Karpas-422 (cell line): ENCODE results near the gene BNIP2. TPM values are rescaled to one million over a fixed set of nuclear protein-coding genes. Genes with fewer than 3 reads are reported as not detected.
A peak's percentile ranks its signal among the peaks of the same experiment; 100 is the strongest.

Experiments
- DNase-seq: peaks from one replicate; pipeline ENCODE4 v3.0.0-alpha.2; 2015
- H2AFZ ChIP-seq: fragments of 200-600 bp; sonication (generic); 2 replicates; pipeline ENCODE4 v1.6.1; 2014; ENCODE audit warnings: antibody characterized with exemption, low read length, mixed read lengths
- H3K27ac ChIP-seq: fragments of 200-600 bp; sonication (generic); 2 replicates; pipeline ENCODE4 v1.5.1; 2014; ENCODE audit warnings: mild to moderate bottlenecking, low read length, moderate library complexity
- H3K27me3 ChIP-seq: fragments of 200-600 bp; sonication (generic); 2 replicates; pipeline ENCODE4 v1.6.1; 2014; ENCODE audit warnings: low read length, mixed read lengths
- H3K36me3 ChIP-seq: fragments of 200-600 bp; sonication (generic); 2 replicates; pipeline ENCODE4 v1.6.1; 2014; ENCODE audit warnings: low read length, mixed read lengths; ENCODE audit not compliant: insufficient read depth
- H3K4me1 ChIP-seq: fragments of 200-600 bp; sonication (generic); 2 replicates; pipeline ENCODE4 v1.6.1; 2014; ENCODE audit warnings: mild to moderate bottlenecking, low read length, mixed read lengths
- H3K4me2 ChIP-seq: fragments of 200-600 bp; sonication (generic); 2 replicates; pipeline ENCODE4 v1.6.1; 2014; ENCODE audit warnings: low read length, low read depth, mild to moderate bottlenecking; ENCODE audit not compliant: poor library complexity, severe bottlenecking
- H3K4me3 ChIP-seq: fragments of 200-600 bp; sonication (generic); 2 replicates; pipeline ENCODE4 v1.5.1; 2014; ENCODE audit warnings: mild to moderate bottlenecking, antibody characterized with exemption, low read length, mixed read lengths
- H3K79me2 ChIP-seq: fragments of 200-600 bp; sonication (generic); 2 replicates; pipeline ENCODE4 v1.6.1; 2014; ENCODE audit warnings: mild to moderate bottlenecking, low read length, mixed read lengths
- H3K9ac ChIP-seq: fragments of 200-600 bp; sonication (generic); 2 replicates; pipeline ENCODE4 v1.6.0; 2014; ENCODE audit warnings: low read length
- H3K9me2 ChIP-seq: fragments of 200-600 bp; sonication (generic), shearing (Covaris generic); replicated peaks from 2 replicates; pipeline ENCODE4 v1.6.0; 2014; ENCODE audit warnings: mild to moderate bottlenecking, low read length, moderate library complexity; ENCODE audit not compliant: insufficient read depth
- H3K9me3 ChIP-seq: fragments of 300-700, 200-600 bp; sonication (generic); 2 replicates; pipeline ENCODE4 v1.6.1; 2014; ENCODE audit warnings: low read length, mixed read lengths
- H4K20me1 ChIP-seq: fragments of 200-600 bp; sonication (generic); 2 replicates; pipeline ENCODE4 v1.6.1; 2014; ENCODE audit warnings: mild to moderate bottlenecking, antibody characterized with exemption, low read length, low read depth; ENCODE audit not compliant: insufficient read depth
- total RNA-seq: library from RNA; depleted of rRNA; stranded (reverse); fragments of >200 nt; shearing (Covaris generic); gene quantifications from 2 replicates; pipeline ENCODE4 v1.2.3, GENCODE V29; 2014; ENCODE audit warnings: low replicate concordance; rRNA removed

The BNIP2 gene, protein sequence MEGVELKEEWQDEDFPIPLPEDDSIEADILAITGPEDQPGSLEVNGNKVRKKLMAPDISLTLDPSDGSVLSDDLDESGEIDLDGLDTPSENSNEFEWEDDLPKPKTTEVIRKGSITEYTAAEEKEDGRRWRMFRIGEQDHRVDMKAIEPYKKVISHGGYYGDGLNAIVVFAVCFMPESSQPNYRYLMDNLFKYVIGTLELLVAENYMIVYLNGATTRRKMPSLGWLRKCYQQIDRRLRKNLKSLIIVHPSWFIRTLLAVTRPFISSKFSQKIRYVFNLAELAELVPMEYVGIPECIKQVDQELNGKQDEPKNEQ
- 83.0 and 93.4 TPM in 2 replicates for total RNA-seq

DNA sequence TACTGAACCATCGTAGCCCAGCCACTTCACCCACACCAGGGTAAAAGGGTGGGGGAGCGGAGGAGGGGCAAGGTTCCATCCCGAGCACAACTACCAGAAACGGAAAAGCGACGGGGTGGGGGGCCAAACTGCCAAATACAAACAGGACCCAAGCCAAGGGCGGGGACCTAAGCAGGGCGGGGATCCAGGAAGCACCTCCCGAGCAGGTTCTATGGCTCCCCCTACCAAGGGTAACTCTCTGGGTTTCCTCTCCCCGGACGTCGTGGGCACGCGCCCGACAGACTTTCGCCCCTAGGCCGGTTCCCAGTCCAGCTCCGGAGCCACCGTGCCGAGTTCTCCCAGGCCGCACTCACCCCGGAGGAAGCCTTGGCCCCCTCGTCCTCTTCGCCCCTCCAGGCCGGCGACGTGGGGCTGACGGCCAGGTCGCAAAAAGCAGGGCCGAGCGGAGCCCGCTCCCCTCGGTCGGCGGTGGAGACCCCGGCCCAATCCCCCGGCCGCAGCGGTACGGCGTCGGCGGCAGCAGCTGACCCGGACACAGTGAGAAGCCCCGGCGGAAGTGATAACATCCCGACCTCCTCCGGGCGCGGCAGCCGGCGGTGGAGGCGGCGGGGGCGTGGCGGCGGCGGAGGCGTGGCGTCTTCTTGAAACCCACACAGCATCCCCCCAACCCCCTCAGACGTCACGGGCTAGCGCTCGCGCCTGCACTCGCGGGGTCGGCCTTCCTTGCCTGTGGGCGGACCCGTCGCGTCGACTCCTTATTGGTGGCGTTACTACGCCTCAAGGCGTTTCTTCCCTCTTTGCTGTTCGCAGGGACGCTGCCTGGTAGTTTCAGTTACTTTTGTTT, at the start of gene BNIP2:
TSS of gene BNIP2 (minus strand) at position 539 of the 844 bp plus-strand sequence. CDS start 6,863 bp downstream, outside the sequence.
- Histone ChIP-seq H3K4me3 (peak within 1 kb of the TSS; percentile 82), H3K27me3 (no peaks in the 10 kb centered on the region), H3K36me3 (peaks cover 14% of the 10 kb centered on the region; the same call in 1 of the 2 replicates), H3K27ac (peak within 1 kb of the TSS; percentile 74), H3K4me2 (peak within 1 kb of the TSS; percentile 82), H4K20me1 (peaks cover 30% of the 10 kb centered on the region), H2AFZ (peak within 1 kb of the TSS; percentile 97), H3K9me2 (no peaks in the 10 kb centered on the region), H3K9ac (peak within 1 kb of the TSS; percentile 98), H3K4me1 (peaks cover 34% of the 10 kb centered on the region), H3K9me3 (no peaks in the 10 kb centered on the region), H3K79me2 (peaks cover 51% of the 10 kb centered on the region)
- peak; percentile 99 for DNase-seq

DNA sequence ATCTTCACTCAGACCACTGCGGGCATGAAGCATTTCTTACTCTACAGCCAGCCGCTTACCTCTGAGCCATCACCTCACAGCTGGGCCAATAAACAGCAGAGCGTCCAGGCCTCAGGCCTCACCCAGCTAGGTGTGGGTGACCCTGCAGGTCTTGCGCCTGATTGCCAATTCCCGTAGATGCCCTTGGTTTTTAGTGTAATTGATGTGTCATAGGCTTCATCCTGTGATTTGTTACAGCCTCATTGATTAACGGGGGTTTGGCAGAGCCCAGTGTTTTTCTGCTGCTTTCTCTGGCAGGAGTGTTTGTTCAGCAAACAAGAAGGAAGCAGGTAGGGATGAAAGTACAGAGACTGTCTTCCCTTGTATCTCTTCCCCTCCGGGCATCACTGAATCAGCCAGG, 49.6 kb upstream of the BNIP2 start:
- no peaks in the 10 kb centered on the region for H3K27me3 ChIP-seq
- no peak overlapping the region for H3K4me3 ChIP-seq
- H3K9ac ChIP-seq: no peak overlapping the region
- no peaks in the 10 kb centered on the region for H3K79me2 ChIP-seq
- no peaks in the 10 kb centered on the region for H3K9me2 ChIP-seq
- no peak overlapping the region for H3K27ac ChIP-seq
- no peak overlapping the region for H2AFZ ChIP-seq
- H3K9me3 ChIP-seq: peaks cover 3% of the 10 kb centered on the region; the same call in 1 of the 2 replicates
- H3K36me3 ChIP-seq: no peaks in the 10 kb centered on the region
- H3K4me1 ChIP-seq: no peaks in the 10 kb centered on the region
- H4K20me1 ChIP-seq: no peaks in the 10 kb centered on the region
- DNase-seq: no peak
- H3K4me2 ChIP-seq: no peak overlapping the region

DNA sequence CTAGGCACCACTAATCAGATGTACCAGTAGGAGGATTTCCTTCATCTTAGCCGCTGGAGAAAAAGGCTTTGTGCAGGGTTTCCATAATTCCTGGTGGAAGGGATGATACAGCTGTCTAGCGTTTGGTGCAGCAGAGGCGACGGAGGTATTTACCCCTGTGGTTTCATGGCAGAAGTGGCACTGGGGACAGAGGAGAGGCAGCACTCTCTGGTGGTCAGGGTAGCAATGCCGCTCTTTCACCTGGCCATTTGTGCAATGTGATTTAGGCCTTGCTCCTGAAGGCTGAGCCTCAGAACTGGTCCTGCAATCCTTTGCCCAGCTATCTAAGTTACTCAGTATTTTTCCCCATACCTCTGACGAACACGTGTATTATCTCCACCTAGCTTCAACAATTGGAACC, 47.1 kb upstream of the BNIP2 start:
- H3K9me3 ChIP-seq: no peaks in the 10 kb centered on the region

DNA sequence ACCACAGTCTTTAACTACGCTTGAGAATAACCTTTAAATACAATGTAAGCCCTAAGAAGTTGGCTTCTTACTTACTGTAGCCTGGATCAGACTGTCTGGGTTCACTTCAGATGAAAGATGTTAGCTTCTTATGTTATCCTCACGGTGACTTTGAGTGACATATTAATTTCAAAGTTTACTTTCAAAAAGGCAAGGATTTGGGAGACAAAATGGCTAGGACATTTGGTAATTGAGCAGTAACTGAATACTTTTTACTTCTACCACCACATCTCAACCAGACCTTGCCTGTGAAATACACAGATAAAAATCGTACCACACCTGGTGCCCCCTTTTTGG, 36.0 kb upstream of the BNIP2 start:
- Histone ChIP-seq H3K27me3 (no peaks in the 10 kb centered on the region), H3K9me3 (no peaks in the 10 kb centered on the region), H3K4me1 (no peaks in the 10 kb centered on the region), H3K36me3 (no peaks in the 10 kb centered on the region), H3K27ac (no peak overlapping the region), H3K9ac (no peak overlapping the region), H3K9me2 (no peaks in the 10 kb centered on the region), H3K4me3 (no peak overlapping the region), H3K79me2 (no peaks in the 10 kb centered on the region), H2AFZ (no peak overlapping the region), H4K20me1 (no peaks in the 10 kb centered on the region), H3K4me2 (no peak overlapping the region)
- DNase-seq: no peak

More for the DNA sequence above, 47.1 kb upstream of the BNIP2 start:
- H3K4me2 ChIP-seq: no peak overlapping the region
- H3K9ac ChIP-seq: no peak overlapping the region
- no peak overlapping the region for H3K4me3 ChIP-seq
- no peaks in the 10 kb centered on the region for H3K9me2 ChIP-seq
- no peaks in the 10 kb centered on the region for H3K36me3 ChIP-seq
- H3K79me2 ChIP-seq: no peaks in the 10 kb centered on the region
- no peak for DNase-seq
- no peak overlapping the region for H3K27ac ChIP-seq
- no peaks in the 10 kb centered on the region for H3K27me3 ChIP-seq
- no peaks in the 10 kb centered on the region for H4K20me1 ChIP-seq
- H3K4me1 ChIP-seq: no peaks in the 10 kb centered on the region
- H2AFZ ChIP-seq: no peak overlapping the region

DNA sequence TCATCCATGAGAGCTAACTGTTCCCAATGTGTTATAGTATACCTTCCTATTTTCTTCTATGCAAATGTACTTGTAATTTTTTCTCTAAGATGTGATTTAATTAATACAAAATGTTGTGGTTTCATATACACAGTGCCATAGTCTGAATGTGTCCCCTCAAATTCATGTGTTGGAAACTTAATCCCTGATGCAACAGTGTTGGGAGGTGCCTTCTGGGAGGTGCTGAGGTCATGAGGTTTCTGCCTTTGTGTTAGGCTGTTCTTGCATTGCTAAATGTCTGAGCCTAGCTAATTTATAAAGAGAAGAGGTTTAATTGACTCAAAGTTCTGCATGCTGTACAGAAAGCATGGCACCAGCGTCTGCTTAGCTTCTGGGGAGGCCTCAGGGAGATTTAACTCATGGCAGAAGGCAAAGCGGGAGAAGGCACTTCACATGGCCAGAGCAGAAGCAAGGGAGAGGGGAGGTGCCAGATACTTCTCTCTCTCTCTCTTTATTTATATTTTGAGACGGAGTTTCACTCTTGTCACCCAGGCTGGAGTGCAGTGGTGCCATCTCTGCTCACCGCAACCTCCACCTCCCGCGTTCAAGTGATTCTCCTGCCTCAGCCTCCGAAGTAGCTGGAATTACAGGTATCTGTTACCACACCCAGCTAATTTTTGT, 34.7 kb upstream of the BNIP2 start:
- H2AFZ ChIP-seq: no peak overlapping the region
- H3K36me3 ChIP-seq: no peaks in the 10 kb centered on the region
- H3K4me2 ChIP-seq: no peak overlapping the region
- H3K4me1 ChIP-seq: no peaks in the 10 kb centered on the region
- H3K9me2 ChIP-seq: no peaks in the 10 kb centered on the region
- no peaks in the 10 kb centered on the region for H3K9me3 ChIP-seq
- DNase-seq: no peak
- no peaks in the 10 kb centered on the region for H4K20me1 ChIP-seq
- H3K27ac ChIP-seq: no peak overlapping the region
- H3K79me2 ChIP-seq: no peaks in the 10 kb centered on the region
- H3K9ac ChIP-seq: no peak overlapping the region
- H3K27me3 ChIP-seq: no peaks in the 10 kb centered on the region
- no peak overlapping the region for H3K4me3 ChIP-seq

DNA sequence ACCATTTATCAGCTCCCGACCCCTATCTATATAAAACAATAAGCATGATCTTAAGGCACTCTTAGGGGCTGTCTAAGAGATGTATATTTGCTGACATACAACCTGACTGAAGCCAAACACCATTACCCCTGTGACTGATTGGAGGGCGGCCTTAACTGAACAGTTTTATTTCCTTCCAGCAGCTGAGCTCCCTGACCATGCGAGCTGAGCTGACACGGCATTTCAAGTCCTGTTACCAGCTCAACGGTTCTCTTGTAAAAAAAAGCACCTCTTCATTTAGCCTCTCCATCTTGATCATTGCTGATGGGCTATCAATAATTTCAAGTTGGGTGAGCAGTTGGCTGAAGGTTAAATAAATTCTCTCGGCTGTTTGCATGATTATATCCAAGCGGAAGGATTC, 33.4 kb upstream of the BNIP2 start:
- Histone ChIP-seq H2AFZ (no peak overlapping the region), H3K9ac (no peak overlapping the region), H4K20me1 (no peaks in the 10 kb centered on the region), H3K79me2 (no peaks in the 10 kb centered on the region), H3K27ac (no peak overlapping the region), H3K9me2 (no peaks in the 10 kb centered on the region), H3K36me3 (no peaks in the 10 kb centered on the region), H3K4me2 (no peak overlapping the region), H3K4me1 (no peaks in the 10 kb centered on the region), H3K4me3 (no peak overlapping the region), H3K27me3 (no peaks in the 10 kb centered on the region), H3K9me3 (no peaks in the 10 kb centered on the region)
- DNase-seq: no peak

DNA sequence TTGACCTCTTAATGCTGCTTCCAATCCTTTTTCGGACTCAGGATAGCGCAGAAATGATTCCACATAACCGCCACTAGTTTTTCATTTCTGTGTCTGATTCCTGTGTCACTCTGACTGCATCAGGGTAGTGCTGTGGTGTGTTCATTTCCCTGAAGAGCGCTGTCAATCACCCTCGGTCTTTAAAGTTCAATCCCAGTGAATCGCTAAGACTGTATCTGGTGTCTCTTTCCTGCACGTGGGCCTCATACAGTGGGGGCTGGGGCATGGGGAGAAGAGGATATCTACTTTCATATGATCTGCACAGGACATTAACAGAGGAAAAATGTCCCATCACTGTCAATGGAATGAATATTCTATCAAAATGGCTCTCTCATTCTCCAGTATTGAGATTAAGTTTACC, 32.9 kb upstream of the BNIP2 start:
- no peaks in the 10 kb centered on the region for H3K36me3 ChIP-seq
- H3K9me3 ChIP-seq: no peaks in the 10 kb centered on the region
- no peak overlapping the region for H3K4me2 ChIP-seq
- no peaks in the 10 kb centered on the region for H3K27me3 ChIP-seq
- no peak for DNase-seq
- no peaks in the 10 kb centered on the region for H3K79me2 ChIP-seq
- no peaks in the 10 kb centered on the region for H3K4me1 ChIP-seq
- no peak overlapping the region for H3K27ac ChIP-seq
- H3K9me2 ChIP-seq: no peaks in the 10 kb centered on the region
- H2AFZ ChIP-seq: no peak overlapping the region
- H3K4me3 ChIP-seq: no peak overlapping the region
- H4K20me1 ChIP-seq: no peaks in the 10 kb centered on the region
- no peak overlapping the region for H3K9ac ChIP-seq

DNA sequence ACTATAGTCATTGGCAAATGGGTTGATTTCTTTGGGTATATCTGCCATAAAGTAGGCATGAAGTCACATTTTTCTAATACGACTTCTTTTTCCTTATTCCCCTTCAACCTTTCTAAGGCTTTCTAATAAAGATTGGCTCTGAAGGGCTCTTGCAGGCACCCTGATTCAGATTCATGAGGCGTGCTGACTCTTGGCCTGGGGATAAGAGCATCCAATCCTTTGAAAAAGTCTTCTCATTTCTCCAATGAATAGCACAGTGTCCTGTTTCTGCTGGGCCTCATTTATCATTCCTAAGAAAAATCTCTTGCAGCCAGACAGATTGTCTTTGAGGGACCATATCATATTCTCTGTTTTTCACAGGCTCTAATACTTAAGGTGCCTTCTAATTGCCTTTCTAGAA, 32.3 kb upstream of the BNIP2 start:
- no peak overlapping the region for H3K4me3 ChIP-seq
- H2AFZ ChIP-seq: no peak overlapping the region

More for the DNA sequence above, 32.3 kb upstream of the BNIP2 start:
- no peaks in the 10 kb centered on the region for H3K4me1 ChIP-seq
- H3K4me2 ChIP-seq: no peak overlapping the region
- H3K9me2 ChIP-seq: no peaks in the 10 kb centered on the region
- no peak for DNase-seq
- H3K27me3 ChIP-seq: no peaks in the 10 kb centered on the region
- H3K9ac ChIP-seq: no peak overlapping the region
- H4K20me1 ChIP-seq: no peaks in the 10 kb centered on the region
- no peak overlapping the region for H3K27ac ChIP-seq
- no peaks in the 10 kb centered on the region for H3K9me3 ChIP-seq
- no peaks in the 10 kb centered on the region for H3K36me3 ChIP-seq
- H3K79me2 ChIP-seq: no peaks in the 10 kb centered on the region
